Omental fat pad (tissue), 4 donors: ENCODE data around the gene PLPP1. TPM values are rescaled to one million over a fixed set of nuclear protein-coding genes. Genes with fewer than 3 reads are reported as not detected.

Experiments
- ATAC-seq: fragments of 150-250 bp; one replicate; pipeline ENCODE4 v1.9.1; 2016; ENCODE audit warnings: mild to moderate bottlenecking, moderate library complexity; ENCODE audit not compliant: low FRiP score
- DNase-seq: peaks from one replicate; pipeline ENCODE4 v3.0.0-alpha.2; 2019; ENCODE audit warnings: low spot score
- CTCF ChIP-seq, 3 donors: fragments of 450-650 bp; IDR thresholded peaks; one replicate each; pipeline ENCODE4 v1.5.1; 2016 to 2017; ENCODE audit warnings: antibody characterized with exemption in 3 of 3, mild to moderate bottlenecking in 3 of 3, moderate library complexity in 2 of 3
- total RNA-seq, 4 donors: library from RNA; depleted of rRNA; stranded (reverse); fragments of >200 nt; gene quantifications; one replicate each; pipeline ENCODE4 v1.1.0, GENCODE V29; 2016

Gene PLPP1
- total RNA-seq, 4 donors from 2014 or later = 248 to 593 (median 409) TPM

GRCh38 chr5:55432549-55432948 lies 102.2 kb downstream of the PLPP1 start:
- DNase-seq (no peak), ATAC-seq (no peak)
- TF ChIP-seq CTCF (IDR thresholded peaks at IDR 0.05) = no peak

GRCh38 chr5:55429613-55430253 lies 105.0 kb downstream of the PLPP1 start:
- no peak for DNase-seq
- ATAC-seq = no peak
- no peak for TF ChIP-seq CTCF (IDR thresholded peaks at IDR 0.05)

- no peak for DNase-seq
- TF ChIP-seq CTCF (IDR thresholded peaks at IDR 0.05) = no peak
- ATAC-seq = no peak
These were observed 105.5 kb downstream of the PLPP1 start for GRCh38 chr5:55429221-55429612.

- ATAC-seq (no peak), DNase-seq (no peak)
- no peak for TF ChIP-seq CTCF (IDR thresholded peaks at IDR 0.05)
These were observed 107.6 kb downstream of the PLPP1 start for GRCh38 chr5:55427157-55427556.

GRCh38 chr5:55426455-55426854 lies 108.3 kb downstream of the PLPP1 start:
- ATAC-seq = no peak
- no peak for TF ChIP-seq CTCF (IDR thresholded peaks at IDR 0.05)
- no peak for DNase-seq

- TF ChIP-seq CTCF (IDR thresholded peaks at IDR 0.05) = no peak
- ATAC-seq = no peak
- DNase-seq = no peak
These were observed 113.7 kb downstream of the PLPP1 start for GRCh38 chr5:55421074-55421529.
